Lower leg skin (tissue), 4 donors: Measurements from ENCODE around the gene TLE2. TPM values are rescaled to one million over a fixed set of nuclear protein-coding genes. Genes with fewer than 3 reads are reported as not detected.
"Not testable (repeated sequence)": the region's sequence is repeated elsewhere in the genome, so short reads cannot be mapped to it uniquely, and the experiment has no call there.

ENCODE experiments used
- DNase-seq, 2 donors: peaks; one replicate each; pipeline ENCODE4 v3.0.0-alpha.2; 2019; ENCODE audit warnings: low spot score in 2 of 2
- H3K4me3 ChIP-seq: fragments of 200-600 bp; sonication (generic); 2 replicates; pipeline ENCODE4 v1.5.1; 2017; ENCODE audit warnings: mild to moderate bottlenecking, low read depth; ENCODE audit not compliant: poor library complexity, severe bottlenecking
- CTCF ChIP-seq, 3 donors: fragments of 450-650 bp; IDR thresholded peaks; one replicate each; pipeline ENCODE4 v1.5.1; 2016; ENCODE audit warnings: antibody characterized with exemption in 3 of 3, mild to moderate bottlenecking in 3 of 3, moderate library complexity in 2 of 3
- POLR2A ChIP-seq, 2 donors: fragments of 450-650 bp; IDR thresholded peaks; one replicate each; pipeline ENCODE4 v1.6.1; 2016 to 2017; ENCODE audit warnings: antibody characterized with exemption in 2 of 2, mild to moderate bottlenecking in 1 of 2, moderate library complexity in 1 of 2
- WGBS, 2 donors: methylation state at CpG; one replicate each; pipeline ENCODE4 v1.1.5; 2018; 5-methylcytosine and 5-hydroxymethylcytosine counted together
- intact Hi-C: fragments of 100-400 bp; cut with DNase I; formaldehyde crosslinking; loops from one replicate; pipeline ENCODE4 v1.15.0; 2023; ENCODE audit warnings: low total_unique reads
- total RNA-seq, 4 donors: library from RNA; depleted of rRNA; stranded (reverse); fragments of >200 nt; gene quantifications; one replicate each; pipeline ENCODE4 v1.1.0, GENCODE V29; 2016

Gene TLE2
- total RNA-seq, 4 donors from 2014 or later: 25.3 to 40.1 (median 33.5) TPM

DNA sequence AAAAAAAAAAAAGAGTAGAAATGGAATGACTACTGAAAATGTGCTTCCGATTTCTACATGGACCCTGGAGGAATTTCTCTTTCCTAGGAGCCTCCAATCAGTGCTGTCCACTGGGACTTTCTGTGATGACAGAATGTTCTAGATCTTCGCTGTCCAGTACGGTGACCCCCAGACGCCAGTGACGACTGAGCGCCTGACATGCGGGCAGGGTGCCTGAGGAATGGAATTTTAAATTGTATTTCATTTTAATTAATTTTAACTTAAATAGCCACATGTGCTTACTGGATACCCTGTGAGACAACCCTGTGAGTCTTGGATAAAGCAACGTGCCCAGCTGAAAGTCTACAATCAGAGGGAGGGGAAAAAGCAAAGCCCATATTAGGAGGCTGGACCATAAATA lies 55.9 kb downstream of the TLE2 start:
- H3K4me3 ChIP-seq: no peak overlapping the region
- no peak for TF ChIP-seq CTCF (IDR thresholded peaks at IDR 0.05)
- TF ChIP-seq POLR2A (IDR thresholded peaks at IDR 0.05): no peak
- DNase-seq: peak; percentile 56 to 91
- 59 to 68% methylated on average over 8 of the region's 8 CpGs for WGBS, 2 donors
- intact Hi-C loops: no loop called here

DNA sequence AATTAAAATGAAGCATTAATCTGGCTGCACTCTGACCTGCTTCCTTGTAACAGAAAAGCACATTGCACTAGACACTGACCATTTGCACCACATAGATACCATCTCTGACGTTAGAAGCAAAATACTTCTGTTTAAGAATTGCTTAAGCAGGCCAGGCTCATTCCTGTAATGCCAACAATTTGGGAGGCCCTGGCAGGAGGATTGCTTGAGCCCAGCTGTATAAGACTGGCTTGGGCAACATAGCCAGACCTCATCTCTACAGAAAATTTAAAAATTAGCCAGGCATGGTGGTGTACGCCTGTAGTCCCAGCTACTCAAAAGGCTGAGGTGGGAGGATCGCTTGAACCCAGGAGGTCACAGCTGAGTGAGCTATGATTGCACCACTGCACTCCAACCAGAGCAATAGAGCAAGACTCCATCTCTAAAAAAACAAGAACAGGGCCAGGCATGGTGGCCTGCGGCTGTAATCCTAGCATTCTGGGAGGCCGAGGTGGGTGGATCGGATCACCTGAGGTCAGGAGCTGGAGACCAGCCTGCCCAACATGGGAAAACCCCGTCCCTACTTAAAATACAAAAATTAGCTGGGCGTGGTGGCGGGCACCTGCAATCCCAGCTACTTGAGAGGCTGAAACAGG lies 58.8 kb downstream of the TLE2 start:
- no peak for DNase-seq
- TF ChIP-seq POLR2A (IDR thresholded peaks at IDR 0.05) (no peak), CTCF (IDR thresholded peaks at IDR 0.05) (no peak)
- intact Hi-C loops: no loop called here
- H3K4me3 ChIP-seq: no peak overlapping the region
- 74 to 86% methylated on average over 9 of the region's 9 CpGs for WGBS, 2 donors

GRCh38 chr19:2969104-2969504 lies 60.0 kb downstream of the TLE2 start:
- 38 to 40% methylated on average over 5 of the region's 5 CpGs for WGBS, 2 donors
- TF ChIP-seq CTCF (IDR thresholded peaks at IDR 0.05) (no peak), POLR2A (IDR thresholded peaks at IDR 0.05) (no peak)
- no peak for DNase-seq
- H3K4me3 ChIP-seq: no peak overlapping the region
- intact Hi-C loops: loop anchor here (10.0 kb wide), 1 partner anchor 136 kb away; no protein-coding TSS in a partner anchor

DNA sequence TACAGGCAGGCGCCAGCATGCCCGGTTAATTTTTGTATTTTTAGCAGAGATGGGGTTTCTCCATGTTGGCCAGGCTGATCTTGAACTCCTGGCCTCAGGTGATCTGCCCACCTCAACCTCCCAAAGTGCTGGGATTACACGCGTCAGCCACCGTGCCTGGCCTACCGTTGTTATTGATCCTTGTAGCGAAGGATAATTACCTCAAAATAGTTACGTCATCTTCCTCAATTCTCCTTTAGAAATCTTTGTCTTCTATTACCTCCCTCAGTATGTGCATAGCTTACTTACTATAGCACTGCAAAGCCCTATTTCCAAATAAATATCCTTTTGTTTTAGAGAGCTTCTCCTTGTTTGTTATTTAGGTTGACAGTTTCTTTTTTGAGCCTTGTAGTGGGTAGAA lies 61.1 kb downstream of the TLE2 start:
- no peak for DNase-seq
- intact Hi-C loops: loop anchor here (10.0 kb wide), 1 partner anchor 137 kb away; no protein-coding TSS in a partner anchor
- WGBS, 2 donors: 83 to 87% methylated on average over 8 of the region's 8 CpGs
- TF ChIP-seq CTCF (IDR thresholded peaks at IDR 0.05) (no peak), POLR2A (IDR thresholded peaks at IDR 0.05) (no peak)
- H3K4me3 ChIP-seq: no peak overlapping the region

GRCh38 chr19:2964874-2965273 lies 64.2 kb downstream of the TLE2 start:
- H3K4me3 ChIP-seq: no peak overlapping the region
- DNase-seq: no peak
- WGBS, 2 donors: 97 to 98% methylated on average over 5 of the region's 5 CpGs
- intact Hi-C loops: loop anchor here (10.0 kb wide), 1 partner anchor 140 kb away; no protein-coding TSS in a partner anchor
- no peak for TF ChIP-seq CTCF (IDR thresholded peaks at IDR 0.05)
- TF ChIP-seq POLR2A (IDR thresholded peaks at IDR 0.05): no peak

- not testable (repeated sequence) for H3K4me3 ChIP-seq
- WGBS, 2 donors: 89 to 90% methylated on average over 12 of the region's 12 CpGs
- intact Hi-C loops: loop anchor here (10.0 kb wide), 1 partner anchor 141 kb away; no protein-coding TSS in a partner anchor
These were observed 65.4 kb downstream of the TLE2 start for GRCh38 chr19:2963631-2964030.

More at GRCh38 chr19:2963631-2964030, 65.4 kb downstream of the TLE2 start:
- DNase-seq: not testable (repeated sequence)
